Thyroid gland (tissue), 4 donors: ENCODE results near the gene ELP5. TPM values are rescaled to one million over a fixed set of nuclear protein-coding genes. Genes with fewer than 3 reads are reported as not detected.
A peak's percentile ranks its signal among the peaks of the same experiment; 100 is the strongest.

Experiments used
- DNase-seq, 2 donors: peaks; one replicate each; pipeline ENCODE4 v3.0.0-alpha.2; 2019
- H3K27ac ChIP-seq, 3 donors: fragments of 200-600 bp; sonication (generic); 1 replicate in 2 of 3; 2 replicates in 1 of 3; pipeline ENCODE4 v1.5.1; 2016 to 2019; ENCODE audit warnings: mild to moderate bottlenecking in 1 of 3, moderate library complexity in 1 of 3
- H3K27me3 ChIP-seq: fragments of 200-600 bp; sonication (generic); one replicate; pipeline ENCODE4 v1.5.1; 2019
- H3K36me3 ChIP-seq, 2 donors: fragments of 200-600 bp; sonication (generic); one replicate each; pipeline ENCODE4 v1.5.1; 2016 to 2019
- H3K4me1 ChIP-seq, 2 donors: fragments of 200-600 bp; sonication (generic); one replicate each; pipeline ENCODE4 v1.5.1; 2017 to 2019
- H3K4me3 ChIP-seq, 3 donors: fragments of 200-600 bp; sonication (generic); replicated peaks in 1 of 3; 1 replicate in 2 of 3; 2 replicates in 1 of 3; pipeline ENCODE4 v1.5.1; 2016; ENCODE audit warnings: mild to moderate bottlenecking in 1 of 3
- H3K9me3 ChIP-seq: fragments of 200-600 bp; sonication (generic); one replicate; pipeline ENCODE4 v1.5.1; 2017
- POLR2A ChIP-seq, 2 donors: fragments of 450-650 bp; IDR thresholded peaks; one replicate each; pipeline ENCODE4 v1.6.1; 2017; ENCODE audit warnings: antibody characterized with exemption in 2 of 2, mild to moderate bottlenecking in 2 of 2, moderate library complexity in 1 of 2
- WGBS, 2 donors: methylation state at CpG; one replicate each; pipeline ENCODE4 v1.1.5; 2017; 5-methylcytosine and 5-hydroxymethylcytosine counted together
- intact Hi-C: fragments of 100-400 bp; cut with DNase I; formaldehyde crosslinking; loops from one replicate; pipeline ENCODE4 v1.15.1; 2023
- total RNA-seq, 4 donors: library from RNA; depleted of rRNA; stranded (reverse); fragments of >200 nt; gene quantifications; one replicate each; pipeline ENCODE4 v1.2.3, GENCODE V29; 2016
- TF ChIP-seq, protein P1 (sequence below), 6 experiments: fragments of 200-600 bp in 3 of 6; fragments of 450-650 bp in 3 of 6; sonication (generic) in 3 of 6; IDR thresholded peaks; one replicate each; pipeline ENCODE4 v1.5.1; 2016 to 2019; ENCODE audit warnings: antibody characterized with exemption in 6 of 6, mild to moderate bottlenecking in 2 of 6, inconsistent platforms in 1 of 6, moderate library complexity in 1 of 6

Gene ELP5
- total RNA-seq, 4 donors from 2014 or later = 27.4 to 49.0 (median 33.0) TPM

DNA sequence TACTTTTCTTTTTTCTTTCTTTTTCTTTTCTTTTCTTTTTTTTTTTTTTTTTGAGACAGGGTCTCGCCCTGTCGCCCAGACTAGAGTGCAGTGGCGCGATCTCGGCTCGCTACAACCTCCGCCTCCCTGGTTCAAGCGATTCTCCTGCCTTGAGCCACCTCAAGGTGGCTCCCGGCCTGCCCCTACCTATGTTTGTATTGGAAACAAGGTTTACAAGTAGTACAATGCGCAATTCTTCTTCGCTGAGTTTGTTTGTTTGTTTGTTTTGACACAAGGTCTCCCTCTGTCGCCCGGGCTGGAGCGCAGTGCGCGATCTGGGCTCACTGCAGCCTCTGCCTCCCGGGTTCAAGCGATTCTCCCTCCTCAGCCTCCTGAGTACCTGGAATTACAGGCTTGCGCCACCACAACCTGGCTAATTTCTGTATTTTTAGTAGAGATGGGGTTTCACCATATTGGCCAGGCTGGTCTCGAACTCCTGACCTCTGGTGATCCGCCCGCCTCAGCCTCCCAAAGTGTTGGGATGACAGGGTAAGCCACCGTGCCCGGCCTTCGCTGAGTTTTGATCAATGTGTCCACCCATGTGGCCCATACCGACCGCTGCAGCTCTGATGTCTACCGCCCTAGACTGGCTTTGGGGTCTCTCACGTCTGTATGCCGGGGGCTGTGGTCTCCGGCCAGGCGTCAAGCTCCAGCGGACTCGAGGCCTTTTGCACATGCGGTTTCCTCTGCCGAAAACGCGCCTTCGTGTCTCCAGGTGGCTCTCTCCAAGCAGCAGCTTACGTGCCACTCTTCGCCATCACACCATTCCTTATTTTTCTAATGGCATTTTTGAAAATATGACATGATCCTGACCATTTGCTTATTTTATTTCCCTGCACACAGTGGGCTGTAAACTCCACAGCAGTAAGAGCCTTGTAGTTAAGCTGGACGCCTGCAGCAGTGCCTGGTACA lies 43.5 kb downstream of the ELP5 start:
- peak overlapping the region in 1 of 3 donors; percentile 12 for H3K27ac ChIP-seq
- no peaks in the 10 kb centered on the region for H3K36me3 ChIP-seq
- TF ChIP-seq POLR2A (IDR thresholded peaks at IDR 0.05) = no peak
- TF ChIP-seq, protein P1, sequence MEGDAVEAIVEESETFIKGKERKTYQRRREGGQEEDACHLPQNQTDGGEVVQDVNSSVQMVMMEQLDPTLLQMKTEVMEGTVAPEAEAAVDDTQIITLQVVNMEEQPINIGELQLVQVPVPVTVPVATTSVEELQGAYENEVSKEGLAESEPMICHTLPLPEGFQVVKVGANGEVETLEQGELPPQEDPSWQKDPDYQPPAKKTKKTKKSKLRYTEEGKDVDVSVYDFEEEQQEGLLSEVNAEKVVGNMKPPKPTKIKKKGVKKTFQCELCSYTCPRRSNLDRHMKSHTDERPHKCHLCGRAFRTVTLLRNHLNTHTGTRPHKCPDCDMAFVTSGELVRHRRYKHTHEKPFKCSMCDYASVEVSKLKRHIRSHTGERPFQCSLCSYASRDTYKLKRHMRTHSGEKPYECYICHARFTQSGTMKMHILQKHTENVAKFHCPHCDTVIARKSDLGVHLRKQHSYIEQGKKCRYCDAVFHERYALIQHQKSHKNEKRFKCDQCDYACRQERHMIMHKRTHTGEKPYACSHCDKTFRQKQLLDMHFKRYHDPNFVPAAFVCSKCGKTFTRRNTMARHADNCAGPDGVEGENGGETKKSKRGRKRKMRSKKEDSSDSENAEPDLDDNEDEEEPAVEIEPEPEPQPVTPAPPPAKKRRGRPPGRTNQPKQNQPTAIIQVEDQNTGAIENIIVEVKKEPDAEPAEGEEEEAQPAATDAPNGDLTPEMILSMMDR (IDR thresholded peaks at IDR 0.05) = no peak
- intact Hi-C loops = loop anchor here (2.0 to 5.0 kb wide), 2 partner anchors 15 to 253 kb away; partner anchors contain the start of genes SLC16A11 and SLC2A4
- peak in 1 of 2 donors; percentile 19 for DNase-seq
- H3K4me1 ChIP-seq = peaks cover 8 to 36% of the 10 kb centered on the region in 2 donors
- WGBS, 2 donors = 59 to 63% methylated on average over 42 of the region's 42 CpGs
- H3K27me3 ChIP-seq = no peaks in the 10 kb centered on the region
- H3K9me3 ChIP-seq = no peaks in the 10 kb centered on the region
- peak overlapping the region in 1 of 3 donors; percentile 14 for H3K4me3 ChIP-seq

DNA sequence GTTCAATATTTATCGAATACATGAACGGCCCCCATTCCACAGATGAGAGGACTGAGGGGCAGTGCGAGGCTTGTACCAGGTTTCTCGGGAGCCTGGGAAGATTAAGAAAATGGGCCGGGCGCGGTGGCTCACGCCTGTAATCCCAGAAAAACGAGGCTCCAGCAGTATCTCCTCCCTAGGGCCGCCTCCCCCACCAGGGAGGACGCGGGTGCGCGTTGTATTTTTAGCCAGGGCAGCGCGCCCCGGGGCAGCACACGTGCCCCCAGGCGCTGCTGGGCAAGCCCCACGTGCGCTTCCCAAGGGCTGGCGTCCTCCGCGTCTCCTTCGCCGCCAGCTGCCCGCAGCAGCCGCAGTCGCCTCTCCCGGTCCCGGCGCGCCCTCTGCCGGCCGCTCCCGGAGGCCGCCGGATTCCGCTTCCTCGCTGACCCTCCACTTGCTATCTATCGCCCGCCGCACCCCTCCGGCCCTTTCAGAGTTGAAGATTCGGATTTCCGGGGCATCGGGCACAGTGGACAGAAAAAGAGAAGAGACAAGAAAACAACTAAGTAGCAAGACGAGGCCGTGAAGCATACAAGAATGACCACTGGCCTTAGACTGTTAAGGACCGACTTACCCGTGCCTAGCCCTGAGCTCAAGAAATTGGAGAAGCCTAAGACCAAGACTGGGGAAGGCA lies 44.3 kb downstream of the ELP5 start:
- no peak overlapping the region for H3K4me3 ChIP-seq
- no peaks in the 10 kb centered on the region for H3K9me3 ChIP-seq
- peak; percentile 85 for DNase-seq
- peaks cover 8 to 36% of the 10 kb centered on the region in 2 donors for H3K4me1 ChIP-seq
- intact Hi-C loops = loop anchor here (2.0 to 5.0 kb wide), 2 partner anchors 16 to 254 kb away; partner anchors contain the start of genes SLC16A11 and SLC2A4
- TF ChIP-seq POLR2A (IDR thresholded peaks at IDR 0.05) = no peak
- TF ChIP-seq, protein P1 (IDR thresholded peaks at IDR 0.05) = peak; percentile 80 to 97 (median 93)
- H3K27me3 ChIP-seq = no peaks in the 10 kb centered on the region
- 6 to 9% methylated on average over 31 to 40 of the region's 51 CpGs for WGBS, 2 donors
- H3K27ac ChIP-seq = peak overlapping the region in 1 of 3 donors; percentile 12
- H3K36me3 ChIP-seq = no peaks in the 10 kb centered on the region

DNA sequence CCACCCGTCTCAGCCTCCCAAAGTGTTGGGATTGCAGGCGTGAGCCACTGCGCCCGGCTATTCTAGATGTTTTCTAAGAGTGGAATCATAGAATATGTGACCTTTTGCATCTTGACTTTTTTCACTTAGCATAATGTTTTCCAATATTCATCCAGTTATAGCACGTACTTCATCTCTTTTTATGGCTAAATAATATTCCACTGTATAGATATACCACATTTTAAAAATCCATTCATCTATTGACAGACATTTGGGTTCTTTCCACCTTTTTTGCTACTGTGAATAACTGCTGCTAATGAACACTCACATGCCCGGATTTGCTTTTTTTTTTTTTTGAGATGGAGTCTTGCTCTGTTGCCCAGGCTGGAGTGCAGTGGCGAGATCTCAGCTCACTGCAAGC lies 52.2 kb downstream of the ELP5 start:
- intact Hi-C loops = no loop called here
- no peak for TF ChIP-seq POLR2A (IDR thresholded peaks at IDR 0.05)
- TF ChIP-seq, protein P1 (IDR thresholded peaks at IDR 0.05) = no peak
- no peaks in the 10 kb centered on the region for H3K9me3 ChIP-seq
- H3K27ac ChIP-seq = no peak overlapping the region
- 96 to 97% methylated on average over 7 of the region's 7 CpGs for WGBS, 2 donors
- no peak overlapping the region for H3K4me3 ChIP-seq
- H3K36me3 ChIP-seq = no peaks in the 10 kb centered on the region
- H3K4me1 ChIP-seq = peaks cover 7 to 8% of the 10 kb centered on the region in 2 donors
- H3K27me3 ChIP-seq = no peaks in the 10 kb centered on the region
- no peak for DNase-seq

DNA sequence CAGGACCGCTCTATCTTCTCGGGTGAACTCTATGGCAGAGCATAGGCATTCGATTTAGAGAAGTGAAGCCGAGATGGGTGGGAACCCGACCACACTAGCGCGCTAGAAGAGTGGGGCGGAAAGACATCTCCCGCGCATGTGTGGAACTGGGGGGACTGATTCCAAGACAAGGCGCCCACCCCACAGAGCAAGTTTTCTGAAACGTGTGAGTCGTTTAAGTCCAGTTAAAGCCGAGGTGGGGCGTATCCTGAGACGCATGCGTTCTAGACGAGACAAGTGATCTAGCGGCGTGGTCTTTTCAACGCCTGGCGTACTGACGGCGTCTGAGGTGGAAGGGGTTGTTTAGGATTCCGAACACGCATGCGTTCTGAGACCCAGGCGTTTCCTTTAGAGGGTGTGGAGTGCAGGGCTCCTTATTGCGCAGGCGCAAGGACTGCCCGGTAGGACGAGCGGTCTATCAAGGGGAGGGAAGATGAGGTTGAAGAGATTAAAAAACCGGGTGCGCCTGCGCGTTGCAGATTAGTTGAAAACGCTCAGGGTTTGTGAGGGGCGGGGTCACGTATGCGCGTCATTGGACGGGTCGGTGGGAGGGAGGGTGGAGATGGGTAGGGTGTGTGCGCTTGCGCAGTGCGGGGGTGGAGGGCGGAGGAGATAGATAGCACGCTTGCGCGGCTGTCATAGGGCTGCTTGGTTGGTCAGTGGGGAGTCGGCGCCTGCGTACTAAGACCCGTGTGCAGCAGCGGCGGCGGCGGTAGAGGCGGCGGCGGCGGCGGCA lies 55.1 kb downstream of the ELP5 start, which contains the start of gene EIF5A:
Gene EIF5A, plus strand, starts transcription at position 718 of the 775 bp plus-strand sequence. CDS start 2,008 bp downstream, outside the sequence.
- H3K4me3 ChIP-seq = peak within 1 kb of the TSS; percentile 43 to 99 (median 89)
- intact Hi-C loops = no loop called here

More for the DNA sequence above, 55.1 kb downstream of the ELP5 start, which contains the start of gene EIF5A:
- Histone ChIP-seq H3K36me3 (peaks cover 23 to 24% of the 10 kb centered on the region in 2 donors), H3K4me1 (peaks cover 17 to 18% of the 10 kb centered on the region in 2 donors), H3K27ac (peak within 1 kb of the TSS; percentile 95 to 98 (median 97)), H3K27me3 (no peaks in the 10 kb centered on the region), H3K9me3 (no peaks in the 10 kb centered on the region)
- TF ChIP-seq, protein P1 (IDR thresholded peaks at IDR 0.05) = no peak
- peak; percentile 58 to 83 for TF ChIP-seq POLR2A (IDR thresholded peaks at IDR 0.05)
- WGBS, 2 donors = 0 to 1% methylated on average over 46 to 59 of the region's 64 CpGs
- DNase-seq = peak; percentile 99 to 100
